Body of pancreas (tissue), 4 donors: Measurements from ENCODE around the gene LTBP1.

Source experiments
- POLR2A ChIP-seq, 3 donors: fragments of 450-650 bp; IDR thresholded peaks; one replicate each; pipeline ENCODE4 v1.6.1; 2016; ENCODE audit warnings: antibody characterized with exemption in 3 of 3, mild to moderate bottlenecking in 2 of 3
- TF ChIP-seq, protein P1 (sequence below), 7 experiments: fragments of 450-650 bp in 4 of 7; fragments of 200-600 bp in 3 of 7; sonication (generic) in 3 of 7; IDR thresholded peaks; one replicate each; pipeline ENCODE4 v1.5.1; 2016 to 2019; ENCODE audit warnings: antibody characterized with exemption in 7 of 7

DNA sequence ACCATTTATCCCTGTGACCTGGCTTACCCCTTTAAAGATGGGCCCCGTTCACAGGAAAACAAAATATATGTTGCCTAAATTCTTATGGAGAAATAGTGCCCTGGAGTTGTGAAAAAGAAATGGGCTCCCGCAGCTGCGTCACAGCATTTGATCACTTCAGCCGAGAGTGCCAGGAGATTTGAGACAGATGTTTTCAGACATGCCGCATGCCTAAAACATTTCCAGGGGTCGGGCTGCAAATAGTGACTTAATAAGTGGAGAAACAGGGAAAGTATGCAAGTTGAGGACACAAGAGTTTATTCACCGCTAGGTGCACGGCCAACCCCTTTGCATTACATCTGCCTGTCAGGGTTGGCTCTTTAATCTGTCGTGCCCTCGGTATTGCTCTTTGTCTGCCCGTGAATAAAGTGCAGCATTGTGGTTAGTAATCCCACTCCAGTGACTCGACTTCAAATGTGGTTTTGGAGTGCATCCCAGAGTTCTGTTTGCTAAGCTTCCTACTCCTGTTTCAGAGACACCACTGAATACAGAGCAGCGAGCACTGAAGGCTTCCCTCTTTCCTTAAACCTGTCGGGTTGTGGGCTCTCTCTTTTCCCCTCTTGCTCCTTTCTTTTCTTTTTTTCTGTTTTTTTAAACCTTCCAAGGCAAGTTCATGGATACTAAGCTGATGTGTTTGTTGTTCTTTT is 187.5 kb downstream of the LTBP1 start:
- peak in 2 of 3 donors; percentile 10 to 19 for TF ChIP-seq POLR2A (IDR thresholded peaks at IDR 0.05)
- TF ChIP-seq, protein P1, sequence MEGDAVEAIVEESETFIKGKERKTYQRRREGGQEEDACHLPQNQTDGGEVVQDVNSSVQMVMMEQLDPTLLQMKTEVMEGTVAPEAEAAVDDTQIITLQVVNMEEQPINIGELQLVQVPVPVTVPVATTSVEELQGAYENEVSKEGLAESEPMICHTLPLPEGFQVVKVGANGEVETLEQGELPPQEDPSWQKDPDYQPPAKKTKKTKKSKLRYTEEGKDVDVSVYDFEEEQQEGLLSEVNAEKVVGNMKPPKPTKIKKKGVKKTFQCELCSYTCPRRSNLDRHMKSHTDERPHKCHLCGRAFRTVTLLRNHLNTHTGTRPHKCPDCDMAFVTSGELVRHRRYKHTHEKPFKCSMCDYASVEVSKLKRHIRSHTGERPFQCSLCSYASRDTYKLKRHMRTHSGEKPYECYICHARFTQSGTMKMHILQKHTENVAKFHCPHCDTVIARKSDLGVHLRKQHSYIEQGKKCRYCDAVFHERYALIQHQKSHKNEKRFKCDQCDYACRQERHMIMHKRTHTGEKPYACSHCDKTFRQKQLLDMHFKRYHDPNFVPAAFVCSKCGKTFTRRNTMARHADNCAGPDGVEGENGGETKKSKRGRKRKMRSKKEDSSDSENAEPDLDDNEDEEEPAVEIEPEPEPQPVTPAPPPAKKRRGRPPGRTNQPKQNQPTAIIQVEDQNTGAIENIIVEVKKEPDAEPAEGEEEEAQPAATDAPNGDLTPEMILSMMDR (IDR thresholded peaks at IDR 0.05), result no peak
